ENCODE data around the gene RPL22L1.
"Not testable (repeated sequence)": the region's sequence is repeated elsewhere in the genome, so short reads cannot be mapped to it uniquely, and the experiment has no call there.

DNA sequence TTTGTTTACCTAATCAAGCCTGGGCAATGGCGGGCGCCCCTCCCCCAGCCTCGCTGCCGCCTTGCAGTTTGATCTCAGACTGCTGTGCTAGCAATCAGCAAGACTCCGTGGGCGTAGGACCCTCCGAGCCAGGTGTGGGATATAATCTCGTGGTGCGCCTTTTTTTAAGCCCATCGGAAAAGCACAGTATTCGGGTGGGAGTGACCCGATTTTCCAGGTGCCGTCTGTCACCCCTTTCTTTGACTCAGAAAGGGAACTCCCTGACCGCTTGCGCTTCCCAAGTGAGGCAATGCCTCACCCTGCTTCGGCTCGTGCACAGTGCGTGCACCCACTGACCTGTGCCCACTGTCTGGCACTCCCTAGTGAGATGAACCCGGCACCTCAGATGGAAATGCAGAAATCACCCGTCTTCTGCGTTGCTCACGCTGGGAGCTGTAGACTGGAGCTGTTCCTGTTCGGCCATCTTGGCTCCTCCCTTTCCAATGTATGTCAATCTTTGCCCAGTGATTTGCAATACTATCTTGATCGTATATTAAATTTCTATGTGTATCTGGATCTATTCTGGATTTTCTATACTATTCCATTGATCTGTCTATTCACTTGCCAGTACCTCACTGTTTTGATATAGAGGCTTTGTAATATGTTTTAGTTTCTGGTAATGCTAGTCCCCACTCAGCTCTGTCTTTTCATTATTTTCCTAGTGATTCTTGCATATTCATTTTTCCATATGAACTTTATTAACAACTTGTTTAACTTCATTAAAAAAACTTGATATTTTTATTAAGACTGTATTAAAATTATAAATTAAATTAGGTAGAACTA lies 14.3 kb upstream of the RPL22L1 start:
- TF ChIP-seq, protein P1, sequence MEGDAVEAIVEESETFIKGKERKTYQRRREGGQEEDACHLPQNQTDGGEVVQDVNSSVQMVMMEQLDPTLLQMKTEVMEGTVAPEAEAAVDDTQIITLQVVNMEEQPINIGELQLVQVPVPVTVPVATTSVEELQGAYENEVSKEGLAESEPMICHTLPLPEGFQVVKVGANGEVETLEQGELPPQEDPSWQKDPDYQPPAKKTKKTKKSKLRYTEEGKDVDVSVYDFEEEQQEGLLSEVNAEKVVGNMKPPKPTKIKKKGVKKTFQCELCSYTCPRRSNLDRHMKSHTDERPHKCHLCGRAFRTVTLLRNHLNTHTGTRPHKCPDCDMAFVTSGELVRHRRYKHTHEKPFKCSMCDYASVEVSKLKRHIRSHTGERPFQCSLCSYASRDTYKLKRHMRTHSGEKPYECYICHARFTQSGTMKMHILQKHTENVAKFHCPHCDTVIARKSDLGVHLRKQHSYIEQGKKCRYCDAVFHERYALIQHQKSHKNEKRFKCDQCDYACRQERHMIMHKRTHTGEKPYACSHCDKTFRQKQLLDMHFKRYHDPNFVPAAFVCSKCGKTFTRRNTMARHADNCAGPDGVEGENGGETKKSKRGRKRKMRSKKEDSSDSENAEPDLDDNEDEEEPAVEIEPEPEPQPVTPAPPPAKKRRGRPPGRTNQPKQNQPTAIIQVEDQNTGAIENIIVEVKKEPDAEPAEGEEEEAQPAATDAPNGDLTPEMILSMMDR (IDR thresholded peaks at IDR 0.05): not testable (repeated sequence)
- not testable (repeated sequence) for TF ChIP-seq EP300 (IDR thresholded peaks at IDR 0.05)
